ENCODE results near the gene JAGN1.
"Not testable (repeated sequence)": the region's sequence is repeated elsewhere in the genome, so short reads cannot be mapped to it uniquely, and the experiment has no call there.

The JAGN1 gene

DNA sequence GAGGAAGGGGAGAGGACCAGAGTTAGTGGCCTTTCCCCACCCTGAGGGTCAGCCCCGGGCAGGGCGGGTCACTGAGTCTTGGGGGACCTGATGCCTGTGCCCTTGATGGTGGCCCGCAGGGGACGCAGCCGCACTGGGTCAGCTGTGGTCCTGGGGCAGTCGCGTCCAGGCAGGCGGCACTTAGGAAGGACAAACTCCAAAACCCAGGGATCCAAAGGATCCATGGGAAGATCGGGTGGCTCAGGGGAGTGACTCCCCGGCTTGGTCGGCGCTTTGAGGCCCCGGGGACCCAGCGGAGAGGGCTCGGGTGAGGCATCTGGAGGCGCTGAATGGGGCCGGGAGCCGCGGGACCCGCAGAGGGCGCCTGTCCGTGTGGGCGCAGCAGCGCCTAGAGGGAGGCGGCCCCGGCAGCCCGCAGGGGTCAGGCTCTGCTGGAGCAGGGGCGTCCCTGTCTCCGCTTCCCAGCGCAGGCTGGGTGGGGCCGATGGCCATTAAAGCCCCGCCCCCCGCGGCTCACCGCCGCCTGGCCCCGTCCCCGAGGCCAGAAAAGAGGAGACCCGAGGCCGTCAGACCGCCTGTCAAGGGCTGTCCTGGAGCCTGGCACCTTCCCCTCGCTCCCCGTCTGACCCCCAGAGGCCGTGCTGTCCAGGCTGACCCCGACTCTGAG lies 27.9 kb upstream of the JAGN1 start:
- H3K4me1 Mint-ChIP-seq = no peaks in the 10 kb centered on the region
- H3K27ac Mint-ChIP-seq = no peak overlapping the region
- no peaks in the 10 kb centered on the region for H3K9me3 Mint-ChIP-seq
- peaks cover 6% of the 10 kb centered on the region for H3K27me3 Mint-ChIP-seq
- H3K36me3 Mint-ChIP-seq = no peaks in the 10 kb centered on the region
- no peak overlapping the region for H3K4me3 Mint-ChIP-seq

DNA sequence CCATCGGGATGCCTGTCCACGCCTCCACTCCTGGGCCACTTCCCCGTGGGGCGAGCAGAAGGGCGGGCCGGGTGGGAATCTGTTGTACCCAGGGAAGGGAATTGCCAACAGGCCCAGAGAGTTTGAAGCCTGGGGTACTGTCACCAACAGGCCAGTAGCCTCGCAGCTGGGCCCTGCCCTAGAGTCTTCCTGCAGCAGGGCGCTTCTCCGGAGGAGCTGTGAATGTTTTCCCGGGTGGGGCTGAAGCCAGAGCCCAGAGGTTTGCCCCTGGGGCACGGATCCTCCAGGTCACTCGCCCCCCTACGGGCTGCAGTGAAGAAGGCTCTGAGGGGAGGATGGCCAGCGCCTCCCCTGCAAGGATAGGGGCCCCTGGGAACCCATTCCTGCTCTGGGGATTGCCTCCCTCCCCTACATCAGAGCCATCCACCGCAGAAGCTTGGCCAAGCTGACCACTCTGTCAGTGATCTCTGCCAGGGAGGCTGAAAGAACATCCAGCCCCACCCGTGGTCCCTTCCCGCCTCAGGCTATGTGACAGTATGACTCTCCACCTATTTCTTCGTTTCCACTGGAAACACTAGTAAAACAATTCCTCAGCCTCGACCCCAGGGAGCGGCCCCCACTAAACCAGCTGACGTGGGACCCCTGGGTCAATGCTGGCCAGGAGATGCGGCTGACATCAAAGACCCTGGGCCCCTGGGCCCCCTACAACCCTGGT lies 27.2 kb upstream of the JAGN1 start:
- H3K36me3 Mint-ChIP-seq = no peaks in the 10 kb centered on the region
- no peak overlapping the region for H3K4me3 Mint-ChIP-seq

DNA sequence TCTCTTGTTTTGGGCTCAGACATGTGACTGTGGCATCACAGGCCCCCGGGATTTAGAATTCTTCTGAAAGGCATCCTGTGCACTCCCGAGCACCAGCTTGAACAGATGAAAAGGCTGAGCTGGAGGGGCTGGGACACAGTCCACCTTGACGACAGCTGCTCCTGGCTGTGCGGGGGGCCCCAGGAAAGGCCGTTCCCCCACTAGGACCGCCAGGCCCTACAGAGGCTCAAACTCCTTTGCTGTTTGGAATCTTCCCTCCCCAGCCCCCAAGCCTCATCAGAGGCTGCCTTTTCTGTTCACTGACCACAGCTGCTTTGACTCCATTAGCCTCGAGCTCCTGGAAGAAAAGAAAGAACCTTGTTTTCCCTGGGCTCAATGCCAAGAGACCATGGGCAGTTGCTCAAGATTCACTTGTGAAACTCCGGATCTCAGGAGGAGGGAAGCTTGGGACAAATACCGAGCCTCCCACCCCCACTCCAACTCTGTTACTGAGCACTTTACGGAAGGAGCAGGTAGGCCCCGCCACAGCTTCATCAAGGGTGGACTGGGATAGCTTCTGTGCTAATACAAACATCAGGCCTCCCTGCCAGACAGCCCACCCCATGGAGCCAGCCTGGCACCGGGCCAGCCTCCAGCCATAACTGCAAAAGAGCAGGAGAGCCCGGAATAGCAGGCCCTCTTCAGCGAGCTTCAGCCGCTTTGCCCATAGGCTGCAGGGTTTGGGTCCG lies 26.0 kb upstream of the JAGN1 start:
- Mint-ChIP-seq H3K36me3 (no peaks in the 10 kb centered on the region), H3K27me3 (peaks cover 6% of the 10 kb centered on the region), H3K4me1 (no peaks in the 10 kb centered on the region), H3K4me3 (no peak overlapping the region), H3K27ac (no peak overlapping the region), H3K9me3 (no peaks in the 10 kb centered on the region)

More for the DNA sequence above, 27.2 kb upstream of the JAGN1 start:
- Mint-ChIP-seq H3K27me3 (peaks cover 6% of the 10 kb centered on the region), H3K27ac (no peak overlapping the region), H3K4me1 (no peaks in the 10 kb centered on the region), H3K9me3 (no peaks in the 10 kb centered on the region)

DNA sequence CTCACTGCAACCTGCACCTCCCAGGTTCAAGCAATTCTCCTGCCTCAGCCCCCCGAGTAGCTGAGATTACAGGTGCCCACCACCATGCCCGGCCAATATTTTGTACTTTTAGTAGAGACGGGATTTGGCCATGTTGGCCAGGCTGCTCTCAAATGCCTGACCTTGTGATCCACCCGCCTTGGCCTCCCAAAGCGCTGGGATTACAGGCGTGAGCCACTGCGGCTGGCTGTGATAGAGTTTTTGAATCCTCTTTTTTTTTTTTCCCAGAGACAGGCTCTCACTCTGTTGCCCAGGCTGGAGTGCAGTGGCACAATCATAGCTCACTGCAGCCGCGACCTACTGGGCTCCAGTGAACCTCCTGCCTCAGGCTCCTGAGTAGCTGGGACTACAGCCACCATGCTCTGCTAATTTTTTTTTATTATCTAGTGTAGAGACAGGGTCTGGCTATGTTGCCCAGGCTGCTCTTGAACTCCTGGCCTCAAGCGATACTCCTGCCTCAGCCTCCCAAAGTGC lies 25.2 kb upstream of the JAGN1 start:
- not testable (repeated sequence) for H3K36me3 Mint-ChIP-seq, H3K9me3 Mint-ChIP-seq, H3K27ac Mint-ChIP-seq, H3K27me3 Mint-ChIP-seq, H3K4me1 Mint-ChIP-seq, H3K4me3 Mint-ChIP-seq

DNA sequence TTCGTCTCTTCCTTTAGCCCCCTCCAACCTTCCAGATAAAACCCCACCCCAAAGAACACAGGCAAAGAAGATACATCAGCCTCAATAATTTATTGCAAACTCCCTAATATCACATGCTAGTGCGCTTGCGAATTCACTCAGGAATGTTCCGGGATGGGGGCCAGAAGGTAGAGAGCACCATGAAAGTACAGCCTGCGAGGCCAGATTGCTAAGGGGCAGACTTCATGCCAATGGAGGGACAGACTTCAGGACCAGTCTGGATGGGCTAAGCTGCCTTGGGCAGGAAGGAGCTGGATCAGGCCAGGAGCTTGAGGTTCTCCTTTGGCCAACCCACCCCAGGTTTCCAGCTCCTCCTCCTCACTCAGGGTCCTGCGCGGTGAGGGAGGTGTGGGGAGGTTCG lies 23.8 kb upstream of the JAGN1 start:
- no peaks in the 10 kb centered on the region for H3K4me1 Mint-ChIP-seq
- no peaks in the 10 kb centered on the region for H3K9me3 Mint-ChIP-seq
- H3K4me3 Mint-ChIP-seq = no peak overlapping the region
- H3K27ac Mint-ChIP-seq = no peak overlapping the region
- H3K27me3 Mint-ChIP-seq = peaks cover 6% of the 10 kb centered on the region
- H3K36me3 Mint-ChIP-seq = no peaks in the 10 kb centered on the region

DNA sequence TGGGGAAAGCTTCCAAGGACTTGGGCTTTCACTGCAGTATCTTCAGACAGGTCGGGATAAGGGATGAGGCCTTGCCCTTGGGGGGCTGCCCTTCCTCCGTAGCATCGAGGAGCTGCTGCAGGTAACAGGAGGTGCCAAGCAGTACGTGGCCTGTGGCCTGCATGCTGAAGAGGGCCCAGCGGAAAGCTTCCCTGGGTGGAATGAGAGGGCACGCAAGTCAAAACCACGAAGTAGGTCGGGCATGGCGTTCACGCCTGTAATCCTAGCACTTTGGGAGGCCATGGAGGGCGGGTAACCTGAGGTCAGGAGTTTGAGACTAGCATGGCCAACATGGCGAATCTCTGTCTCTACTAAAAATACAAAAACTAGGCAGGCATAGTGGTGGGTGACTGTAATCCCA lies 23.3 kb upstream of the JAGN1 start:
- no peak overlapping the region for H3K4me3 Mint-ChIP-seq
- no peaks in the 10 kb centered on the region for H3K36me3 Mint-ChIP-seq
- no peaks in the 10 kb centered on the region for H3K9me3 Mint-ChIP-seq
- H3K27ac Mint-ChIP-seq = no peak overlapping the region
- H3K4me1 Mint-ChIP-seq = no peaks in the 10 kb centered on the region
- peaks cover 2% of the 10 kb centered on the region for H3K27me3 Mint-ChIP-seq

DNA sequence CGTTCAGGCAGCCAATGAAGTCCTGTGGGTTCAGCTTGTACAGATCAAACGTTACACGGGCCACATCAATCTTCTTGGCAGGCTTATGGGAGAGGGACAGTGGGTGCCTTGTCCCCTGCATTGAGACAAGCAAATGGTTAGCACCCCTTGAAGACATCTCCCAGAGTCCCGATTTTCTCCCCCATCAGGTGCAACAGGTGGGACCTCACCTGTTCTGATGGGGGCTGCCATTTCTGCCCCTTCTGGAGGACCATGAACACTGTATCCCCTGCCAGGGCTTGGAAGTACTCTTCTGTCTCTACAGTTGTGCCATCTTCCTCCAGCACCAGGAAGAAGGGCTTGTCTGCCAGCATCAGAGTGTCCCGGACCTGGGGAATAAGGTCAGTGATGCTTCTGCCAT lies 20.5 kb upstream of the JAGN1 start:
- no peak overlapping the region for H3K4me3 Mint-ChIP-seq
- H3K4me1 Mint-ChIP-seq = no peaks in the 10 kb centered on the region

DNA sequence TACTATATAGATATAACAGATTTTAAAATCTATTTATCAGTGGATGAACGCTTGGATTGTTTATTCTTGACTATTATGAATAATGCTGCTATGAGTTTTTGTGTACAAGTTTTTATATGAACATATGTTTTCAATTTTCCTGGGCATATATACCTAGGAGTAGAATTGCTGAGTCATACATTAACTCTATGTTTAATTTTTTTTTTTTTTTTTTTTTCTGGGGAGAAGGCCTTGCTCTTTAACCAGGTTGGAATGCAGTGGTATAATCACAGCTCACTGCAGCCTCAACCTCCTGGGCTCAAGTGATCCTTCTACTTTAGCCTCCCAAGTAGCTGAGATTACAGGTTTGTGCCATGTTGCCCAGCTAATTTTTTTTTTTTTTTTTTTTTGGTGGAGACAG lies 19.4 kb upstream of the JAGN1 start:
- H3K9me3 Mint-ChIP-seq = no peaks in the 10 kb centered on the region

More for the DNA sequence above, 20.5 kb upstream of the JAGN1 start:
- no peak overlapping the region for H3K27ac Mint-ChIP-seq
- H3K9me3 Mint-ChIP-seq = no peaks in the 10 kb centered on the region
- no peaks in the 10 kb centered on the region for H3K36me3 Mint-ChIP-seq
- H3K27me3 Mint-ChIP-seq = no peaks in the 10 kb centered on the region

DNA sequence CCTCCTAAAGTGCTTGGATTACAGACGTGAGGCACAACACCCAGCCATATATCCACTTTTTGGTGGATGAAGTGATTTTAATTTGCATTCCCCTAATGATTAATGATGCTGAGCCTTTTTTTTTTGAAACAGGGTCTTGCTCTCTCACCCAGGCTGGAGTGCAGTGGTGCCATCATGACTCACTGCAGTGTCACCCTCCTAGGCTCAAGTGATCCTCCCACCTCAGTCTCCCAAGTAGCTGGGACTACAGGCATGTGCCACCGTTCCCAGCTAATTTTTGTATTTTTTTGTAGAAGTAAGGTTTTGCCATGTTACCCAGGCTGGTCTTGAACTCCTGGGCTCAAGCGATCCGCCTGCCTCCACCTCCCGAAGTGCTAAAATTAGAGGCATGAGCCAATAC lies 18.3 kb upstream of the JAGN1 start:
- H3K36me3 Mint-ChIP-seq, H3K4me3 Mint-ChIP-seq, H3K4me1 Mint-ChIP-seq, H3K27me3 Mint-ChIP-seq, H3K9me3 Mint-ChIP-seq: not testable (repeated sequence)
- H3K27ac Mint-ChIP-seq = peak overlapping the region; percentile 11

More for the DNA sequence above, 19.4 kb upstream of the JAGN1 start:
- Mint-ChIP-seq H3K4me3 (no peak overlapping the region), H3K27ac (no peak overlapping the region), H3K27me3 (no peaks in the 10 kb centered on the region), H3K4me1 (no peaks in the 10 kb centered on the region), H3K36me3 (no peaks in the 10 kb centered on the region)

DNA sequence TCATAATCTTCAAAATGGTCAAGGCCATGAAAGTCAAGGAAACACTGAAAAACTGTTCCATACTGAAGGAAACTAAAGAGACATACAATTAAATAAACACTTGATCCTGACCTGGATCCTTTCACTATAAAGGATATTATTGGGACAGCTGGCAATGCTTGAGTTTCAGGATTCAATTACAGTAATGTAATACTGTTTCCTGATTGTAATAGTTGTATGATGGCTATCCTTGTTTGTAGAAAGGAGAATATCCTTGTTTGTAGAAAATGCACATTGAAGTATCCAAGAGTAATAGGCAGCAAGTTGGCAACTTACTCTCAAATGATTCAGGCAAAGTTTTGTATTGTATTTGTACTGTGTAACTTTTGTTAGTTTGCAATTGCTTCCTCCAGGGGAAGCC lies 15.0 kb upstream of the JAGN1 start:
- H3K27ac Mint-ChIP-seq = no peak overlapping the region
- no peaks in the 10 kb centered on the region for H3K9me3 Mint-ChIP-seq
- no peaks in the 10 kb centered on the region for H3K36me3 Mint-ChIP-seq
- no peaks in the 10 kb centered on the region for H3K4me1 Mint-ChIP-seq
- H3K4me3 Mint-ChIP-seq = no peak overlapping the region
- no peaks in the 10 kb centered on the region for H3K27me3 Mint-ChIP-seq

DNA sequence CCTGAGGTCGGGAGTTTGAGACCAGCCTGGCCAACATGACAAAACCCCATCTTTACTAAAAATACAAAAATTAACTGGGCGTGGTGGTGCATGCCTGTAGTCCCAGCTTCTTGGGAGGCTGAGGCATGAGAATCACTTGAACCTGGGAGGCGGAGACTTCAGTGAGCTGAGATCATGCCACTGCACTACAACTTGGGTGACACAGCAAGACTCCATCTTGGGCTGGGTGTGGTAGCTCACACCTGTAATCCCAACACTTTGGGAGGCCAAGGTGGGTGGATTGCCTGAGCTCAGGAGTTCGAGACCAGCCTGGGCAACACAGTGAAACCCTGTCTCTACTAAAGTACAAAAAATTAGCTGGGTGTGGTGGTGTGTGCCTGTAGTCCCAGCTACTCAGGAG lies 14.2 kb upstream of the JAGN1 start:
- H3K36me3 Mint-ChIP-seq, H3K27ac Mint-ChIP-seq, H3K4me3 Mint-ChIP-seq, H3K4me1 Mint-ChIP-seq, H3K27me3 Mint-ChIP-seq, H3K9me3 Mint-ChIP-seq: not testable (repeated sequence)

DNA sequence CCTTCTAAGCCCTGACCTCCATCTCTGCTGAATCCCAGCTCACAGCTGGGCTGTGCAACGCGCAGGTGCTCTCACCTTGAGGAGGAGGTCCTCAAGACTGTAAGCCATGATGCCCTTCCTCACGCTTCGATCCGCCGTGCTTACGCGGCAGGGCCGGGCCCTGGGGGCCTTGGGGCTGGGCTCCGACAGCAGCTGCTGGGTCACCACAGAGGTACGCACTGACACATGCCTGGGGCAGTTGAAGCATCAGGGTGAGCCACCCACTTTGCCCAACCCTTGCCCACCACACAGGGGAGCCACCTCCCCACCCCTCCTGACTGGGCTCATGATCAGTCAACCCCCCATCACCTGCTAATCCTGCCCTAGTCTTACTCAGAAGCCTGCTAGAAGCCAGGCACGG lies 13.4 kb upstream of the JAGN1 start:
- no peaks in the 10 kb centered on the region for H3K9me3 Mint-ChIP-seq
- no peaks in the 10 kb centered on the region for H3K27me3 Mint-ChIP-seq
- no peak overlapping the region for H3K27ac Mint-ChIP-seq
- H3K4me1 Mint-ChIP-seq = no peaks in the 10 kb centered on the region
- no peaks in the 10 kb centered on the region for H3K36me3 Mint-ChIP-seq
- no peak overlapping the region for H3K4me3 Mint-ChIP-seq

DNA sequence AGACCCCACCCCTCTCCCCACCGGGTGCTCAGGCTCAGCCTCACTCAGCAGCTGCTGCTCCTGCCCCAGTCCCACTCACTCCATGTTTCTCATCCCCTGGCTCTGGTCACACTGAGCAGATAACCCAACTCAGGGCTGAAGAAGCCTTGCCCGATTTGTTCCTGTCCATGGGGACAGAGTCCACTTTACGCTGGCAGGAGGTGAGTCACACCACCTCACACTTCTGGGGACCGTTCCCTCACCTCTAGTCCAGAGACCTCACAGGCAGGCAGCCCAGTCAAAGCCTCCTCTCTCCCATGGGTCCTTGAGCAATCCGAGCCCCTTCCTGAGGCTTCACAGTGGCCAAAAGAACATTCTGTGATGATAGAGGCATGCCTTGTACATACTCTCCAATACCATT lies 11.7 kb upstream of the JAGN1 start:
- no peaks in the 10 kb centered on the region for H3K4me1 Mint-ChIP-seq
- H3K36me3 Mint-ChIP-seq = no peaks in the 10 kb centered on the region
- no peak overlapping the region for H3K4me3 Mint-ChIP-seq
- H3K9me3 Mint-ChIP-seq = no peaks in the 10 kb centered on the region
- H3K27me3 Mint-ChIP-seq = no peaks in the 10 kb centered on the region
- H3K27ac Mint-ChIP-seq = no peak overlapping the region

DNA sequence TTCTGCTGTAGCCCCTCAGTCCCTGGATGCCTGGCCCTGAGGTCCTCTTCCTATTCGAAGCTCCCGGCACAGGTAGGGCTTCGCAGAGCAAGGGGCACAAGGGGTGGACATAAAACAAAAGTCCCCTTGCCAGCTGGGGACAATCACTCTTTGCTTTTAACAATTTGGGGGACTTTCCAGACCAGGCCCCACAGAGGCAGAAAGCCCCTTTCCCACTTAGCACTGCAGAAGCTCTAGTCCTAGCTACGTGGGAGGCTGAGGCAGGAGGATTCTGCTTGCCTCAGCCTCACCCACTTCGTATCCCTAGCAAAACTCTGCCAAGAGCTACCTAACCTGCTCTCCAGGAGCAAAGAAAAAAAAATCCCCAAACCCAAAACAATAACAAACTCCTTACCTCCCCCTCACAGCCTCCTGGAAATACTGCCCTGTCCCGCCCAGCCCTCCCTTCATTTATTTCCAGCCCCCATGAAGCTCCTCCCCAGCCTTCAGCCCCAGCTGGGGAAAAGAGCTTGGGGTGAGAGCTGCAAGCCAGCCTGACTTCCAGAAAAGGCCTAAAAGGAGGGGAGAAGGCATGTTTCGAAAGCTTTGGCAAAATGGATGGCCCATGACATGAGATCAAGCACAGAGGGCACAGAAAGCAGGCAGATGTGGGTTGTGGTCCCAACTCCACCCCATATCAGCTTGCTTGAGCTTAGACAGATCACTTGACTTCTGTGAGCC lies 10.4 kb upstream of the JAGN1 start, which contains the start of gene CIDEC:
Gene CIDEC (minus strand): TSS at position 424 of the 720 bp plus-strand sequence. CDS start 1,767 bp downstream, outside the sequence.
- no peak within 1 kb of the TSS for H3K27ac Mint-ChIP-seq
- H3K4me1 Mint-ChIP-seq = no peaks in the 10 kb centered on the region
- H3K9me3 Mint-ChIP-seq = no peaks in the 10 kb centered on the region
- no peaks in the 10 kb centered on the region for H3K27me3 Mint-ChIP-seq
- no peak within 1 kb of the TSS for H3K4me3 Mint-ChIP-seq
- H3K36me3 Mint-ChIP-seq = no peaks in the 10 kb centered on the region

DNA sequence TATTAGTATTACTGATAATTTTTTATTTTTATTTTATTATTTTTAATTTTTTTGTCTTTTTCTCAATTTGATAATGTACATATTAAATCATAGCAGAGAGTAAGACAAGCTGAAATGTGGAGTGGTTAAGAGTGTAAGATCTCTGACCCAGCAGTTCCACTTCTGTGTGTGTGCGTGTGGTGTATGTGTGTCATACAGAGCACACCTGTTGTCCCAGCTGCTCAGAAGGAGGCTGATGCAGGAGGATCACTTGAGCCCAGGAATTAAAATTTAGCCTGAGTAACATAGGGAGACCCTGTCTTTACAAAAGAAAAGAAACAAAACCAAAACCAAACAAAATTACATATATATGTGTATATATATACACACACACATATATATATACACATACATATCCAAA lies 9.0 kb upstream of the JAGN1 start:
- Mint-ChIP-seq H3K36me3 (no peaks in the 10 kb centered on the region), H3K27me3 (no peaks in the 10 kb centered on the region), H3K27ac (no peak overlapping the region), H3K4me3 (no peak overlapping the region), H3K9me3 (no peaks in the 10 kb centered on the region), H3K4me1 (no peaks in the 10 kb centered on the region)
